ENCODE measurements around the gene ARPC2.

DNA sequence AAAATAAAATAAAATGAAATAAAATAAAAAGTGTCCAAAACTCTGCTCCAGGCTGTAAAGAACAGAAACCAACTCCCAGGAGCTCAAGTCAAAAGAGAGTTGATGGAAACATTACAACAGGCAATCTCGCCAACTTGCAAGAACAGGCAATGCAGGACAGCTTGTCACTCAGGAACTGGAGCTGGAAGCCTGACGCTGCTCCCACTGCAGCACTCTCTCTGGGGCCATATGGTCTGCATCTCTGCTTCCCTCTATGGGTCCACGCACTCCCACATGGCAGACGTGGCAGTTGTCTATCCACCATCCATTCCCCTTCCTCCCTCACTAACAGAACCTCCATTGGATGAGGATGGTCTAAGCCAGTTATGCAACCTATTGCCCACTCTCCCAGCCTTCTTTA, 23.3 kb upstream of the ARPC2 start:
- TF ChIP-seq, protein P1, sequence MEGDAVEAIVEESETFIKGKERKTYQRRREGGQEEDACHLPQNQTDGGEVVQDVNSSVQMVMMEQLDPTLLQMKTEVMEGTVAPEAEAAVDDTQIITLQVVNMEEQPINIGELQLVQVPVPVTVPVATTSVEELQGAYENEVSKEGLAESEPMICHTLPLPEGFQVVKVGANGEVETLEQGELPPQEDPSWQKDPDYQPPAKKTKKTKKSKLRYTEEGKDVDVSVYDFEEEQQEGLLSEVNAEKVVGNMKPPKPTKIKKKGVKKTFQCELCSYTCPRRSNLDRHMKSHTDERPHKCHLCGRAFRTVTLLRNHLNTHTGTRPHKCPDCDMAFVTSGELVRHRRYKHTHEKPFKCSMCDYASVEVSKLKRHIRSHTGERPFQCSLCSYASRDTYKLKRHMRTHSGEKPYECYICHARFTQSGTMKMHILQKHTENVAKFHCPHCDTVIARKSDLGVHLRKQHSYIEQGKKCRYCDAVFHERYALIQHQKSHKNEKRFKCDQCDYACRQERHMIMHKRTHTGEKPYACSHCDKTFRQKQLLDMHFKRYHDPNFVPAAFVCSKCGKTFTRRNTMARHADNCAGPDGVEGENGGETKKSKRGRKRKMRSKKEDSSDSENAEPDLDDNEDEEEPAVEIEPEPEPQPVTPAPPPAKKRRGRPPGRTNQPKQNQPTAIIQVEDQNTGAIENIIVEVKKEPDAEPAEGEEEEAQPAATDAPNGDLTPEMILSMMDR (conservative IDR thresholded peaks at IDR 0.05; ENCODE audit: low read depth, low read length), result no peak
- TF ChIP-seq EZH2 (IDR thresholded peaks at IDR 0.05; ENCODE audit: low read length, unreplicated experiment), result no peak
